Activated CD4-positive, alpha-beta T cell treated with anti-CD3 and anti-CD28 coated beads, Interleukin-2, amount 10 ng/mL, durations not matched to agents 7 days and 5 days (primary cell): Measurements from ENCODE around the gene UBIAD1. TPM values are rescaled to one million over a fixed set of nuclear protein-coding genes. Genes with fewer than 3 reads are reported as not detected.
"Not testable (repeated sequence)": the region's sequence is repeated elsewhere in the genome, so short reads cannot be mapped to it uniquely, and the experiment has no call there.

Experiments used
- CTCF ChIA-PET: fragments of 350-600 bp; sonication (Branson Sonifier 250); formaldehyde crosslinking; loops from one replicate; lab custom pipeline; 2021; ENCODE audit warnings: antibody characterized with exemption; lab: Charles Lee
- POLR2A ChIA-PET: fragments of 350-600 bp; sonication (Branson Sonifier 250); formaldehyde crosslinking; loops from one replicate; lab custom pipeline; 2021; ENCODE audit warnings: antibody characterized with exemption; lab: Charles Lee
- DNase-seq: peaks from one replicate; pipeline ENCODE4 v3.0.0-alpha.2; 2020
- H3K27ac Mint-ChIP-seq: one replicate; pipeline ENCODE4 v1.8.0; 2021; ENCODE audit warnings: mild to moderate bottlenecking, moderate library complexity, mixed read lengths
- H3K27me3 Mint-ChIP-seq: one replicate; pipeline ENCODE4 v1.8.0; 2021; ENCODE audit warnings: mixed read lengths
- H3K36me3 Mint-ChIP-seq: one replicate; pipeline ENCODE4 v1.8.0; 2021; ENCODE audit warnings: low read depth, mixed read lengths
- H3K4me1 Mint-ChIP-seq: one replicate; pipeline ENCODE4 v1.8.0; 2021; ENCODE audit warnings: mixed read lengths
- H3K4me3 Mint-ChIP-seq: one replicate; pipeline ENCODE4 v1.8.0; 2021; ENCODE audit warnings: mild to moderate bottlenecking, moderate library complexity, mixed read lengths
- H3K9me3 Mint-ChIP-seq: one replicate; pipeline ENCODE4 v1.8.0; 2021; ENCODE audit warnings: mixed read lengths
- total RNA-seq, 2 experiments: library from RNA; stranded (reverse); gene quantifications; one replicate each; pipeline ENCODE4 v1.2.3, GENCODE V29; 2021

Gene UBIAD1
- total RNA-seq, 2 experiments from 2014 or later, result 53.7 to 59.1 TPM

DNA sequence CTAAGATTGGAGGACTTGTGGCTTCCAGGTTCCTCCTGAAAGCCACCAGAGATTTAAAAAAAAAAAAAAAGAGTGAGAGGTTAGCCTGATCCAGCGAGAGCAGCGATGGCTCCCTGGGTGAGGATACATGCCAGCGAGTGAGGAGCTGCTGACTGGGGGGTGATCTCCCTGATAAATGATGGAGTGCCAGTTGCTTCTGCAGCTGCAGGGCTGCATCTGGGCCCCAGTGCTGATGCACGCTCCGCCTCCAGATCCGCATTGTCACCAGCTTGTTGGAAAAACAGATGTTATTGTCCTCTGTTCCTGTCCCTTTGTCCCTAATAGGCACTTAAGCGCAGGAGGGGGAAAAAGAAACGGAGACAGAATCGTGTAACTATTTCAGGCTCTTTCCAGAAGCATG lies 28.6 kb downstream of the UBIAD1 start:
- H3K9me3 Mint-ChIP-seq, result no peaks in the 10 kb centered on the region
- CTCF ChIA-PET, result interaction anchor here (0.6 to 1.3 kb wide), 2 partner anchors 19 to 1097 kb away, joined by 3 to 4 read pairs; no protein-coding TSS in a partner anchor
- H3K27me3 Mint-ChIP-seq, result no peaks in the 10 kb centered on the region
- peaks cover 10% of the 10 kb centered on the region for H3K36me3 Mint-ChIP-seq
- POLR2A ChIA-PET, result no interaction called here
- H3K4me3 Mint-ChIP-seq, result no peak overlapping the region
- peaks cover 22% of the 10 kb centered on the region for H3K4me1 Mint-ChIP-seq
- no peak overlapping the region for H3K27ac Mint-ChIP-seq
- DNase-seq, result no peak

- H3K27me3 Mint-ChIP-seq, result no peaks in the 10 kb centered on the region
- no peaks in the 10 kb centered on the region for H3K9me3 Mint-ChIP-seq
- ChIA-PET CTCF (interaction anchor here (0.6 kb wide), 1 partner anchor 58 kb away, joined by 3 read pairs; no protein-coding TSS in a partner anchor), POLR2A (no interaction called here)
- peaks cover 15% of the 10 kb centered on the region for H3K4me1 Mint-ChIP-seq
- H3K36me3 Mint-ChIP-seq, result peaks cover 4% of the 10 kb centered on the region
- no peak for DNase-seq
- no peak overlapping the region for H3K4me3 Mint-ChIP-seq
- H3K27ac Mint-ChIP-seq, result no peak overlapping the region
Measured at GRCh38 chr1:11302366-11302765, 29.4 kb downstream of the UBIAD1 start.

DNA sequence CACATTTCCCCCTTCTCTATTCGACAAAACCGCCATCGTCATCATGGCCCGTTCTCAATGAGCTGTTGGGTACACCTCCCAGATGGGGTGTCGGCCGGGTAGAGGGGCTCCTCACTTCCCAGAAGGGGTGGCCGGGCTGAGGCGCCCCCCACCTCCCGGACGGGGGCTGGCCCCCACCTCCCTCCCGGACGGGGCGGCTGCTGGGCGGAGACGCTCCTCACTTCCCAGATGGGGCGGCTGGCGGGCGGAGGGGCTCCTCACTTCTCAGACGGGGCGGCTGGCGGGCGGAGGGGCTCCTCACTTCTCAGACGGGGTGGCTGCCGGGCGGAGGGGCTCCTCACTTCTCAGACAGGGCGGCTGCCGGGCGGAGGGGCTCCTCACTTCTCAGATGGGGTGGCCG lies 32.5 kb downstream of the UBIAD1 start:
- CTCF ChIA-PET, H3K27me3 Mint-ChIP-seq, H3K27ac Mint-ChIP-seq, POLR2A ChIA-PET, H3K36me3 Mint-ChIP-seq, H3K4me3 Mint-ChIP-seq, H3K4me1 Mint-ChIP-seq, H3K9me3 Mint-ChIP-seq, DNase-seq: not testable (repeated sequence)

DNA sequence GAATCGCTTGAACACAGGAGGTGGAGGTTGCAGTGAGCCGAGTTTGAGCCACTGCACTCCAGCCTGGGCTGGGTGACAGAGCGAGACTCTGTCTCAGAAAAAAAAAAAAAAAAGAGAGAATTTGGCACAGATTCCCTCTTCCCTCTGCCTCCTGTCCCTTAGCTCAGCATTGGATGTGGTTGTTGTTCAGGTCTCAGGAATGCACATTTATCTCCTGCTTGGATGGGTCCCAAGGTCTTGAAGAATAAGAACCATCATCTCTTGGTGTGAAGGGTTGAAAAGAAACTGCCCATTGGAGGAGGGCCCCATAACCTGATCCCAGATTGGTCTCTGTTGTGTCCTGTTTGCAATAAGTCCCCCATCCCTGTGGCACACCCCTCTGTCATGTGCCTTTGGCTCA lies 34.9 kb downstream of the UBIAD1 start:
- POLR2A ChIA-PET, result no interaction called here
- H3K36me3 Mint-ChIP-seq, result no peaks in the 10 kb centered on the region
- CTCF ChIA-PET, result interaction anchor here (0.6 kb wide), 1 partner anchor 1169 kb away, joined by 5 read pairs; no protein-coding TSS in a partner anchor
- DNase-seq, result no peak
- no peak overlapping the region for H3K4me3 Mint-ChIP-seq
- no peak overlapping the region for H3K27ac Mint-ChIP-seq
- peaks cover 2% of the 10 kb centered on the region for H3K27me3 Mint-ChIP-seq
- H3K4me1 Mint-ChIP-seq, result peaks cover 18% of the 10 kb centered on the region
- no peaks in the 10 kb centered on the region for H3K9me3 Mint-ChIP-seq

DNA sequence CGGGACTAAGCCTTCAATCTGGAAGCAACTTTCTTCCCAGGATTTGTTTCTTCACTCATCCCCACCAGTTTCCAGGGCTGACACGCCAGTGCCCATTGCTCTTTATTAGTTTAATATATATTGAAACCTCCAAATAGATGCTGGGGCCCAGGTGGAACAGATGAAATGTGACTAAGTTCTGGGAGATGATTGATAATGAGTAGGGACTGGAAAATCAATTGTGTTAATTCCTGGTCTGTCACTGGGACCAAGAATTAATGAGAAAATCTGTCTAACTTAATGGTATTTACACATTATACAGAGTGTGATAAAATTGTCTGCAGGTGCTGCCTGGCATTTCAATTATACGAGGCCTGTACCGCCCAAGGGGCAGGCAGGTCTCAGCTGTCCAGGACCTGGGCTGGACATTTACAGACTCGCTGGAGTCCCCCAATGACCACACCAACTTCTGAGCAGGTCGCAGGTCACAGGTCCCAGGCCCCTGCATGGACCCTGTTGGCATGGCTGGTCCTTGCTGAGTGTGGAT lies 35.8 kb downstream of the UBIAD1 start:
- H3K4me1 Mint-ChIP-seq, result peaks cover 18% of the 10 kb centered on the region
- no peak overlapping the region for H3K27ac Mint-ChIP-seq
- ChIA-PET CTCF (no interaction called here), POLR2A (no interaction called here)
- no peak for DNase-seq
- peaks cover 2% of the 10 kb centered on the region for H3K27me3 Mint-ChIP-seq
- H3K4me3 Mint-ChIP-seq, result no peak overlapping the region
- no peaks in the 10 kb centered on the region for H3K36me3 Mint-ChIP-seq
- H3K9me3 Mint-ChIP-seq, result no peaks in the 10 kb centered on the region

DNA sequence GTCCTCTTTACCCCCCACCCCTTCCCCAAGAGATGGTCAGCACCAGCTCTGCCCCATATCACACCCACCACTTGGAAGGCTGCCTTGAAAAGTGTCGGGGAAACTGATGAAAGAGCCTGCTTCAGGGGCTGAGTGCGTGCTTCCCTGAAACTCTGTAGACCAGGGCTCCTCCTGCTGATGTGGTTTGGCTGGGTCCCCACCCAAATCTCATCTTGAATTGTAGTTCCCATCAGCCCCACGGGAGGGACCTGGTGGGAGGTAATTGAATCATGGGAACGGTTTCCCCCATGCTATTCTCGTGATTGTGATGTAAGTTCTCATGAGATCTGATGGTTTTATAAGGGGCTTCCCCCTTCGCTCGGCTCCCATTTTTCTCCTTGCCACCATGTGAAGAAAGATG lies 36.4 kb downstream of the UBIAD1 start:
- POLR2A ChIA-PET, result no interaction called here
- CTCF ChIA-PET, result interaction anchor here (1.7 kb wide), 1 partner anchor 14 kb away, joined by 5 read pairs; no protein-coding TSS in a partner anchor
- H3K27me3 Mint-ChIP-seq, result peaks cover 2% of the 10 kb centered on the region

GRCh38 chr1:11311816-11312755 lies 39.1 kb downstream of the UBIAD1 start:
- H3K4me1 Mint-ChIP-seq, result peaks cover 18% of the 10 kb centered on the region
- no peaks in the 10 kb centered on the region for H3K36me3 Mint-ChIP-seq
- H3K27ac Mint-ChIP-seq, result peak overlapping the region; percentile 78
- ChIA-PET POLR2A (no interaction called here), CTCF (interaction anchor here (0.8 to 1.2 kb wide), 3 partner anchors 10 to 274 kb away, joined by 3 read pairs; no protein-coding TSS in a partner anchor)
- H3K4me3 Mint-ChIP-seq, result no peak overlapping the region
- DNase-seq, result no peak
- H3K9me3 Mint-ChIP-seq, result no peaks in the 10 kb centered on the region
- H3K27me3 Mint-ChIP-seq, result peaks cover 2% of the 10 kb centered on the region

More for the DNA sequence above, 36.4 kb downstream of the UBIAD1 start:
- no peak overlapping the region for H3K27ac Mint-ChIP-seq
- H3K4me3 Mint-ChIP-seq, result no peak overlapping the region
- H3K36me3 Mint-ChIP-seq, result no peaks in the 10 kb centered on the region
- H3K9me3 Mint-ChIP-seq, result no peaks in the 10 kb centered on the region
- peaks cover 18% of the 10 kb centered on the region for H3K4me1 Mint-ChIP-seq
- no peak for DNase-seq

DNA sequence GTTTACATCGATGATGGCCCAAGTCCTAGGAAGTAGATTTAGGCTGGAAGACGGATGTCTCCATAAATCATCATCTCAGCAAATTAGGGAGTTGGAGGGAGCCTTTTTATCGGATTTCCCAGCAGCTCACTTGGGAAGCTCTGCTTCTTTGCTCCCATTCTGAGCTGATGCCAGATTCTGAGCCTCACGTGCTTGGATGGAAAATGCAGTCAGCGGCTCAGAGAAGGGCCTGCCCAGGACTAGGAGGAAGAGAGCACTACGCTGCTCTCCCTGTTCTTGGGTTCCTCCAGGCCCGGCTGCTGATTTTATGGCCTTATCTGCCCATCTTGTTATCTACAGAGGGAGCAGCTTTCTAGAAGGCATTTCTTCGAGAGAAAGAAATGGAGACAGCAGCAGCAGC lies 42.0 kb downstream of the UBIAD1 start:
- Mint-ChIP-seq H3K9me3 (no peaks in the 10 kb centered on the region), H3K27ac (no peak overlapping the region), H3K4me1 (peaks cover 16% of the 10 kb centered on the region), H3K4me3 (no peak overlapping the region), H3K27me3 (no peaks in the 10 kb centered on the region), H3K36me3 (no peaks in the 10 kb centered on the region)
- ChIA-PET CTCF (no interaction called here), POLR2A (no interaction called here)
- DNase-seq, result no peak

GRCh38 chr1:11316701-11317100 lies 43.7 kb downstream of the UBIAD1 start:
- Mint-ChIP-seq H3K27ac (no peak overlapping the region), H3K4me3 (no peak overlapping the region), H3K9me3 (no peaks in the 10 kb centered on the region), H3K4me1 (peaks cover 16% of the 10 kb centered on the region), H3K27me3 (no peaks in the 10 kb centered on the region), H3K36me3 (no peaks in the 10 kb centered on the region)
- CTCF ChIA-PET, result no interaction called here
- POLR2A ChIA-PET, result no interaction called here
- no peak for DNase-seq

- H3K36me3 Mint-ChIP-seq, result no peaks in the 10 kb centered on the region
- H3K4me3 Mint-ChIP-seq, result no peak overlapping the region
- no peak for DNase-seq
- no peaks in the 10 kb centered on the region for H3K27me3 Mint-ChIP-seq
- H3K9me3 Mint-ChIP-seq, result no peaks in the 10 kb centered on the region
- CTCF ChIA-PET, result no interaction called here
- H3K27ac Mint-ChIP-seq, result no peak overlapping the region
- peaks cover 5% of the 10 kb centered on the region for H3K4me1 Mint-ChIP-seq
- POLR2A ChIA-PET, result no interaction called here
Measured at GRCh38 chr1:11318982-11319381, 46.0 kb downstream of the UBIAD1 start.

DNA sequence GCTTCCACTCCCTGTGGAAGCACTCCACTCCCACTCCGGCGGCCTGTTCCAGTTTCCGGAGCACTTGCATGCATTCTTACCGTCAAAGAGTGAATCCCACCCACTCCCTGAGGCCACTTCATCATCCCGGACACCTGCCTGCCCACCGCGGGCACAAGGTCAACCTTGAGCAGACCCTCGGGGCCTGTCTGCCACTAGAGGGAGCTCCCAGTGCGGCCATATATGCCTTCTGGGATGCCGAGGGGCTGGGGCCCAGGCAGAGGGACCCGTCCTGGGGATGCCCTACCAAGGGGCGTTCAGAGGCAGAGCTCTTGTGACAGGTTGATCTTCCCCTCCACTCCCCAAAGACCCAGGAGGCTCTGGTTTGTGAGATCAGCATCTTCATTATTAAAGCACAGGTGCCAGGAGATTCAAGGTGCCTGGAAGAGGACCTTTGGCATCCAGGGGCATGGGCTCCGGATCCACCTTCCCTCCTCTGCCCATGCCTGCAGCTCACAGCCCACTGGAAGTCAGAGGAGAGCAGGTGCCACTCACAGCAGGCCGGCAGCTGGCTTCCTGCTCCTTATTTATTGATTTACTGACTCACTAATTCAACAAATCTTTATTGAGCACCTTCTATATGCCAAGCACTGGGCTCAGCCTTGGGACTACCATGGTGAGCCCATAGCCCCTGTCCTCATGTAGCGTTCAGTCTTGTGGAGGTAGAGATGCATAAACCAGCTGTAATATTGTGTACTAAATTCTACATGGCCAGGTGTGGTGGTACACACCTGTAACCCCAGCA lies 47.3 kb downstream of the UBIAD1 start:
- Mint-ChIP-seq H3K4me3 (no peak overlapping the region), H3K27me3 (no peaks in the 10 kb centered on the region), H3K36me3 (no peaks in the 10 kb centered on the region), H3K4me1 (peaks cover 5% of the 10 kb centered on the region), H3K27ac (no peak overlapping the region), H3K9me3 (no peaks in the 10 kb centered on the region)
- CTCF ChIA-PET, result interaction anchor here (0.8 to 1.4 kb wide), 3 partner anchors 14 to 283 kb away, joined by 3 to 5 read pairs (median 4); no protein-coding TSS in a partner anchor
- POLR2A ChIA-PET, result no interaction called here
- peak; percentile 39 for DNase-seq

- no peak for DNase-seq
- H3K27ac Mint-ChIP-seq, result no peak overlapping the region
Measured at GRCh38 chr1:11321656-11322491, 48.9 kb downstream of the UBIAD1 start.

More at GRCh38 chr1:11321656-11322491, 48.9 kb downstream of the UBIAD1 start:
- ChIA-PET POLR2A (no interaction called here), CTCF (interaction anchor here (0.6 to 1.3 kb wide), 2 partner anchors 9 to 1036 kb away, joined by 3 read pairs; no protein-coding TSS in a partner anchor)
- H3K4me1 Mint-ChIP-seq, result peaks cover 5% of the 10 kb centered on the region
- no peaks in the 10 kb centered on the region for H3K27me3 Mint-ChIP-seq
- no peak overlapping the region for H3K4me3 Mint-ChIP-seq
- H3K36me3 Mint-ChIP-seq, result no peaks in the 10 kb centered on the region
- H3K9me3 Mint-ChIP-seq, result no peaks in the 10 kb centered on the region
